Measurements from ENCODE around the gene TMPRSS7.
"Not testable (repeated sequence)": the region's sequence is repeated elsewhere in the genome, so short reads cannot be mapped to it uniquely, and the experiment has no call there.

TMPRSS7 gene

DNA sequence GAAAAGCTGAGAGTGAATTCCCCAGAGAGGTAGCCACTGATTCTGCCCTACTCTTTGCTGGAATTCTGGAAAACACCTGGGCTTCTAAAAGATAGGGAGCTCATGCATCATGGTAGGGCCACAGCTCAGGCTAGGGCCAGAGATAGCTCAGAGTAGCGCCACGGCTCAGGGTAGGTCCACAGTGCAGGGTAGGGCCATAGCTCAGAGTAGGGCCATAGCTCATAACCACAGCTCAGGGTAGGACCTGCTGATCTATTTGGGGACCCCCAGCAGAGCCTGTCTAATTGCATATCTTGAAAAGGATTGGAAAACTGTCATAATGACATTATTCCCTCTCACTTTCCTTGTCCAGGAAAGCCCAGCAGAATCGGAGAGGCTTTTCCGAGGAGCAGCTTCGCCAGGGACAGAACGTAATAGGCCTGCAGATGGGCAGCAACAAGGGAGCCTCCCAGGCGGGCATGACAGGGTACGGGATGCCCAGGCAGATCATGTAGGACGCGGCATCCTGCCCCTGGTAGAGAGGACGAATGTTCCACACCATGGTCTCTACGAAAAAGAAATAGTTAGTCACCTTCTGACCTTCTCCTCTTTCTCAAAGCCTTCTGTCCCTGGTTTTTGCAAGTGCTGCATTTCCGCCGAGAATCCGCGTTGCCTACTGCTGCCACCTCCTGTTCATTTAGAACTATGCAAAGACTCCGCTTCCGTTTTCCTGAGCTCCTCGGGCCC is 21.3 kb upstream of the TMPRSS7 start:
- DNase-seq: peak; percentile 53

DNA sequence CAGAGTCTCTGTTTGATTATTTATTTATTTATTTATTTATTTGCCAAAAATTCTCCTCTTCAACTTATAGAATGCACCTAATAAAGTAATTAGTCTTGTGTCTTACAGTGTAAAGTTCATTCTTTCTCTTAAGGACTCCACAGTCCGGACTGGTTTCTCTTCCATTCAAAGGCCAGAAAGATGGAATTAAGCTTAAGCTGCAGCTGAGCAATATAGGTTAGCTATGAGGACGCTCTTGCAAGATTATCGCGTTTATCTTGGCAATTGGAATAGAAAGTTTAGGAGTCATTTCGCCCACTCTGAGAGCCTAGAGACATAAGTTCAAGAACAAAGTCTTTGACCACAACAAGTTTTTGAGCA is 20.8 kb upstream of the TMPRSS7 start:
- no peak for DNase-seq

DNA sequence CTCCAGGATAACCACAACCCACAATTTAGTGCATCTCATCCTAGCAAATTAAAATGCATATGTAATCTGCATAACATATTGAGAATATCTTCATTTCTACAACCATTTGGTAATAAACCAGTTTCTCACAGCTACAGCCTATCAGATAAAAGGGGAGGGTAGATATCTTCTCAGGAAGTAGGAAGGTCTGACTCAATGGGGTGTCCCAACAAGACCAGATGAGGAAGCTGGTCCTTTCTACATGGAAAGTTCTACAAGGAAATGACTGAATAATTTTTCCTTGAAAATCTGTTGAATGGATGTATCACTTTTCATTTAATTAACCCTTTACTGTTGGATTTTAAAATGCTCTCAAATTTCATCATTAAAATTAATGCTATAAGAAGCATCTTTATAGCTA is 17.4 kb upstream of the TMPRSS7 start:
- no peak for DNase-seq

DNA sequence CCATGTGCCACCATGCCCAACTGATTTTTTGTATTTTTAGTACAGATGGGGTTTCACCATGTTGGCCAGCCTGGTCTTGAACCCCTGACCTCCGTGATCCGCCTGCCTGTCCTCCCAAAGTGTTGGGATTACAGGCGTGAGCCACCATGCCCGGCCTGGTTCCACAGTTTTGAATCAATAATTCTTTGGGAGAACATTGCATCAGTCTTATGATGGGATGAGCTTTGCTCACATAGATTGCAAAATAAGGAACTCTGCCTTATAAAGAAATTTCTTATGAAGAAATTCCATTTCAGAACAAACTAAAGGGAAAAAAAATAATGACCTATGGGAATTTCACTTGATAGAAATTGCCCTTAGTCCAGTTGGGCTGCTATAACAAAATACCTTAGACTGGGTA is 15.8 kb upstream of the TMPRSS7 start:
- no peak for DNase-seq

DNA sequence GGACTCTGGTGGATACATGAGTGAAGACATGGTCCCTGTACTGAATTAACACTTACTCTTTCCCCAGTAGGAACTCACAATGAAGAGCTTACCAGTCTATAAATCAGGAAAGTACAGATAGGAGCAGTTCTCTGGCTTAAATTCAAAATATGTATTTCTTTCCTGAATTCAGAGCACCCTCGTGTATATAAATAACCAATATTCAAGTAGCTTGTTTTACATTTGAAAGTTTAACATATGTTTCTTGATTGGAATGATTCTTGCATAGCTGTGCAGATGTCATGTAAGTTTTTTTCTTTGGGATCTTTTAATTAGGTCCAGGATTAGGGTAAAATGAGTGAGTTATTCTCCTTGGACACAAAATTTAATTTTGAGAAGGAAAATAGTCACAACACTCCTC is 14.8 kb upstream of the TMPRSS7 start:
- DNase-seq: no peak

DNA sequence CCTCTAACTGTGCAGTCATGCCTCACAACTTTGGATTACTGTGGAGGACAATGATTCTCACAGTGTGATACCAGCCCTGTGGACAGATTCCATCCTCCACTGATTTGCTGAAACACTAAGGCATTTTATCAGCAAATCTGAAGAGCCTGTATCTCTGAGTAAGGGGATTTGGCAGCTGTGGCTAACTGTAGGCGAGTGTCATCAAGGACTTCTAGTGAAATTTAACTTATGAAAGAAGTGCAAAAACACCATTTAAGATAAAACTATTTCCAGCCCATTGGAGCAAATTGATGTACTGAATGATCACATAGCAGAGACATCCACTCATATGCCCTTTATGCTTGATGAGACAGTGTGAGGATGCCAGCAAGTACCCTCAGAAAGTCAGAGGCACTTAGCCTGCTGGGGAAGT is 13.9 kb upstream of the TMPRSS7 start:
- no peak for DNase-seq

DNA sequence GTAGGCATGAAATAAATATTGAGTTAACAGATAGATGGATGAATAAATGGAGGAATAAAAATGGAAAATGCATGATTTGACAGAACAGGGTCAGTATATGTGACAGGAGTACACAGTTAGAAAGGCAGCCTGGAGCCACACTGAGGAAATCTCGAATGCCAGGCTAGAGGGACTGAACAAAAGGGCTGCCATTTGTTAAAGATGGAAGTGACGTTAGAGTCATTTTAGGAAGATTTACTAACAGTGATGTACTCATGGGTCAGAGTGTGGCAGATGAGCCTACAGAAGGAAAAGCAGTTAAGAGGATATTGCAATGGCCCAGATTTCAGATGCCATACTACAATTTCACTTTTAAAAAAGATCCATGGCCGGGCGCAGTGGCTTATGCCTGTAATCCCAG is 7.4 kb upstream of the TMPRSS7 start:
- no peak for DNase-seq

DNA sequence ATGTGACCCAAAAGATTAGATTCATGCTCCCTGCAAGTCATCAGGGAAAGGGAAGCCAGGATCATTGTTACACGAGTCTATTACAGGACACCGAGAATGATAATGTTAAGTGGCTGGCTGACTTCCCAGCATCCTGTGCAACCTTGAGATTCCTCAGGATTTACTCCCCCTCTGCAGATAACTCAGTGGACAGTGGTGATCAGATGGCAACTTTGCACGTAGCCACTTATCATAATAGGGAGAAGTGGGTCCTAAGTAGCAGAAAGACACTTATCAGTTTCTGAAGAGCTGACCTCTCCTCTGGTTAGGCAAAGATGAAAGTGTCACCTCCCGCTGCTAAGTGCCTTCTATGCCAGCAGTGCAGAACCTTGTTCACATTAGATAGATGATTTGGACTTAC is 6.7 kb upstream of the TMPRSS7 start:
- no peak for DNase-seq

DNA sequence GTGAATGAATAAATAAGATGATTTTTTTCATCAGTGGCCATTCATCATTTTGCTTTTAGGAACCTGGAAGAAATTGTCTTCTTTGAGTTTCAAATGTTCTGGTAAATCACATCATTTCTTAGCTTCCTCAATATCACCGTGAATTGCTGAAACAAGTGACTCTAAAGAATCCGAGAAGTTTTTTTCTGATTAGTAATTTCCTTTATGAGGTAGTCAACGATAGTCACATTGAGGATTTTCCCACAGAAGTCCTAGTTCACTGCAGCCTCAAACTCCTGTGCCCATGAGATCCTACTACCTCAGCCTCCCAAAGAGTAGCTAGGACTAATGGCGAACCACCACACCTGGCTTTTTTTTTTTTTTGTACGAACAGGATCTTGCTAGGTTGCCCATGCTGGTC is 3.6 kb upstream of the TMPRSS7 start:
- no peak for DNase-seq

DNA sequence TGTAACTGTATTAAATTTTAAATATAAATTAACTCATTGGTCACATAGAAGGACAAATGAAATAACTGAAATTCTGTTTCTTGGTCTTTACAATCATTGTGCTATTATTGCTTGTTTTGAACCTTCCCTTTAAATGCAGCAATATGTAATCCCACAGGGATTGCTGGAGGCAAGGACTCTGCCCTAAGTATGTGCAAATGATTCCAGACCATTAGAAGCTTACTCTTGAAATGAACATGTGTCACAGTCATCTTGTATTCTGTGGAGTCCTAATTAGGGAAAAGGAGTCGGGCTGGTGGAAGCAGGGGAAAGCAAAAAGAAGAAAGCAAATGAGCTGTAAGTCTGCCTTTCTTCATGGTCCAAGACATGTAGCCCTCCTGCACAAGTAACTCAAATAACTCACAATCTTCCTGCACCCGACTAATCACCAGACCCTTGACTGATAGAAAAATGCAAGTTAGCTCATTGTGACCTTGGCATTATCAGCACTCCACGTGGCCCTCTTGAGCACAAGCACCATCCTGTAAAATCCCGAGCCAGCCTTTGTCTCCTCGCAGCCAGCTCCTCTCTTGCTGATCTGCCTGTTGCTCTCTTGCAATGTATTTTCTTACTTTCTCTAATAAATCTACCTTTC is 2.3 kb upstream of the TMPRSS7 start:
- no peak for DNase-seq

DNA sequence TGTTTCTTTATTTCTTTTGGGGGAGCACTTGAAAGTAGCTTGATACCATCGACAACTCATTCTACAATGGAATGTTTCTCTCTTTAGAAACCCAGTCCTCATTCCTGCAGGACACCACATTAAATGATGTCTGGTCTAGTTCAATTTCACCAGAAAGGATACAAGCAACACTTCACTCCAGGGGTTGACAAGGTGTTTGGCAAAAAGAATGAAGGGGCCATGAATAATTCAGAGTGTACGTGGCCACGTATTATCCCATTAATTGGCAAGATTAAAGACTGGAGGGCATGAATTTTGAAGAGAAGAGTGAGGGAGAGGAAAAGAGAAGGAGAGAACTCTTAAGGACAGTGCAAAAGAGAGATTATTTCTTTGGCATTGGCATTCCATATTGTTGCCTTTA is 705 bp downstream of the TMPRSS7 start:
- DNase-seq: no peak

DNA sequence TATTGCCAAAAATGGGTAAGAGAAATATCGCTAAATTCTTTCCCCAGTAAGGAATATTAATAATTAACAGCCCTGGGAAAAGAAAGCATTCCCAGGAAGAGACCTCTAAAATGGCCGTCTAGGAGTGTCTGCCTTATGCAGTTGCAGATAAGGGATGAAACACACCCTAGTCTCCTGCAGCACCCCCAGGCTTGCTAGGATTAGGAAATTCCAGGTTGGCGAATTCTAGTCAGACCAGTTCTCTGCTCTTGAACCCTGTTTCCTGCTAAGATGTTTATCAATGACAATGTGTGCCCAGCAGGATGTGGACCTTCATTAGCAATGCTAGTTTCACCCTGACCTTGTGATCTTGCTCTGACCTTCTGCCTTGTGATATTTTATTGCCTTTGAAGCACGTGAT is 2.7 kb downstream of the TMPRSS7 start:
- DNase-seq: not testable (repeated sequence)

DNA sequence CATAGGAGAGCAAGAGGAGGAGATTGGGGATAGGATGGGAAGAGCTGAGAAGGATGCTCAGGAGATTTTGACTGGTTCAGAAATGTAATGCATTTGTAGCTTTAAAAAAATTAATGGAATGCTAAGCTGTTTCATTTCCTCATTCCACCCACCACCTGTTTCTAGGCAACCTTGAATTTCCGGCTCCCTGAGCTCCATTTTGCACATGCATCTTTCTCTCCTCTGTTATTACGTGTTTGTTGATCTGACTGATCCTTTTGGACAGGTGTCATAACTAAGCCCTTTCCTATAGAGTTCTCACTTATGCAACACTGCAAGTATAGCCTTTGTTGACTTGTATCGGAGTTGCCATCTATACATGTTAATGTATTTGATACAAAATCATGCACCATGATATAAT is 4.3 kb downstream of the TMPRSS7 start:
- no peak for DNase-seq

DNA sequence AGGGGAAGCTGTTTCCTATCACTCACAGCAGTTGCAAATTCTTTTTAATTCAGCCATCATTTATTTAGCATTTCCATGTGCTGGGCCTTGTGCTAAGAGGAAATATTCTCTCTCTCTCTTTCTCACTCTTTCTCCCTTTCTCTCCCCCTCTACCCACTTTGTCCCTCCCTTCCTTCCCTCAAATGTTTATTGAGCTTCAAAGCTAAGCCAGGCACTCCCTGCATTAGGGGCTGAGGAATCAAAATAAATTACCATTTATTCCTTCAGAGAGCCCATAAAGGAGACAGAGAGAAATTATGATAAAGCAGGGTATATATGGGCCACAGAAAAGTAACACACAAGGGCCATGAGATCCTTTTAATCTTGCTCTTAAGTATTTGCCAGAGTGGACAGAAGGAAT is 6.8 kb downstream of the TMPRSS7 start:
- no peak for DNase-seq

DNA sequence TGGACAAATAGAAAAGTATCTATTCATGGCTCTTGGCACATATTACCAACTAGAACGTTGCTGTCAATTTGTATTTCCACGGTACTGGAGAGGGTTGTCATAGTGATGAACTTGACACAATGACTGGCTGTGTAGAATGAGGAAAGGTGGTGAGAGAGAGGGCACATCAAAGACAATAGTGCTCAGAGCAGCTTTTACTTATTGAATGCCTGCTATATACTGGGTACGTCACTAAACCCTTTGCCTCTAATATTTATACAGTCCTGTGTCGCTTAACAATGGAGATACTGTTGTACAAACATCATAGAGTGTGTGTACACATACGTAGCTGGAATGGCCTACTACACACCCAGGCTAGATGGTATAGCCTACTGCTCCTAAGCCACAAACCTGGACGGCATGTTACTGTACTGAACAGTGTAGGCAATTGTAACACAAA is 8.3 kb downstream of the TMPRSS7 start:
- no peak for DNase-seq

DNA sequence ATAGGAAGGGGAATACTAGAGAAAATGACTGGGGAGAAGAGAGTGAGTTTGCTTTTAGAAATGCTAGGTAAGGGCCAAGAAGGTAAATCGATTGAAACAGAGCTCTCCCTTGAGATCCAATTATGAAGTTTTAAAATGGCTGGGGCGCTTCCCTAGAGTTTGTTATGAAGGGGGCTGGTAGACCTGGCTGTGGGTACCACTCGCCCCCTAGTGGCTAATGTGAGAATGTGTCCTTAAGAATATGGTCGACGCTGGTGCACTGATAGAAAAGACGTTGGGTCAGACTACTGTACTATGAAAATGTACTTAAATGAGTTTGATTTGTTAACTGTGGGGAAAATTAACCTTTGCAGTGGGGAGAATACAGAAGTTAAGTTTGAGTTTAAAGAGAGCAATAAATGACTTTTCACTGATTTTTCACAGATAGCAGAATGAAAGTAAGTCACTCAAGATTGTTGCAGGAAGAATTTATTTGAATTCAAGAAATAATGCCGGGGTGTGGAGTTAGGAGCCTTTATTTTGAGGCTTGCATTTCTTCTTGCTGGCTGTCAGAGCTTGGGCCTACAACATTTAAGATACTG is 9.2 kb downstream of the TMPRSS7 start:
- DNase-seq: peak; percentile 20

DNA sequence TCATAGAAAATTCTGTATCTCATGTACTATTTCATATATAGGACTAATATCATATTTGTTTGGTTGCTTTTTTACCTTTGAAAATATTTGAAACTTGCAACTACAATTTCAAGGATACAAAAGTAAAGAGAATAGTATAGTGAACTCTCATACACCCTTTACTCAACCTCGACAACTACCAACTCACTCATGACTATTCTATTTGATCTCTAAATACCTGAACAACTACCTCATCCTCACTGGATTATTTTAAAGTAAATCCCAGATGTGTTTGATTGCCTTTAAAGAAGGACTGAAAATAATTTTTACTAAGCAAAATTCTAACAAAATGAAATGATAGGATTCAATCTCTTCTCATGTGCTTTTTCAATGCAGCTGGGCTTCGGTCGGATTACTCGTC is 12.1 kb downstream of the TMPRSS7 start:
- DNase-seq: no peak

DNA sequence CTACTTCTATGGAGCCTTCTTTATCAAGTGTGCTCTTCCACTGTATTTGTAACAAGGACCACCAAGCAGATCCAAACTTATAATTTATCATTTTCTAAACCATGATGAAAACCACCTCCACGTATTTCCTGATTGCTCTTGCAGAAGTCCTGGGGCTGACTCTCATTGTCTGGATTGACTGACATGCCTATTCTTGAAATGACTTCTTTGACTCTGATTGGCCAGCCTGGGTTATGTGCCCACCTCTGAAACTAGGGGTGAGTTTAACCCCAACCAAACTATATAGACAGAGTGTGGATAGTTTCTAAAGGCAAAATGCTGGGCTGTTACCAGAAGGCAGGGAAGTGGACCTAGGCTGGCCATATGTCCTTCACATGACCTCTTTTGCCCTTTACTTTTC is 12.7 kb downstream of the TMPRSS7 start:
- DNase-seq: no peak

DNA sequence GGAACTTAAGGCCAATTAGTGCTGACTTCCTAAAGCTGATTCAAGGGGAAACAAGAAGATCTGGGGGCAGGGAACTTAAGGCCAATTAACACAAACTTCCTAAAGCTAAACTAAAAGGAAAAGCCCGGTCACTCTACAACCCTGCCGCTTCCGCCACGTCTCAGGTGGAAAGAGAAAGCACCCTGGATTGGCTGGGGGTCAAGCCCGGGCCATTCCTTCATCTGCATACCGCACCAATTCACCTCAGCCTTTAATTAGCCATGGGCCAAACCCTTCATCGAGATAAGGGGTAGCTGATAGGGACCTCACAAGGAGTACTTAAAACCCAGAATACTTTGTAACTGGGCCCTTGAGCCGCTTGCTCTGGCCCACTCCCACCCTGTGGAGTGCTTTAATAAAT is 14.4 kb downstream of the TMPRSS7 start:
- DNase-seq: no peak

DNA sequence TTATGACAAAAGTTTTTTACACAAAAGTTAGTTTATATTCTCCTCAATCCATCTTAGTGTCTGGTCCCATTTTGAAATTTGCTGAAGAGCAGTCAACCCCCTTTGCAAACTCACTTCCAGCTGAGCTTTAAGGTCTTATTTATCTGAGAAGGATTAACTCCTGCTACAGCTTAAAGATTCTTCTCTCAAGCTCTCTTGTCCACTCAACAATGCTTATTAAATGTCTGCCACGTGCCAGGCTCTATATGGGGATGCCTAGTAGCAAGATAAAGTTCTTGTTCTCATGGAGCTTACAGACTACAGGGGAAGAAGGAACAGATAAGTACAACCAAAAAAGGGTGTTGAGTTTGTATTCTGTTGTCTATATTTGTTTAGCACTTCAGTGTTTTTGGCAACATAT is 18.7 kb downstream of the TMPRSS7 start:
- no peak for DNase-seq

DNA sequence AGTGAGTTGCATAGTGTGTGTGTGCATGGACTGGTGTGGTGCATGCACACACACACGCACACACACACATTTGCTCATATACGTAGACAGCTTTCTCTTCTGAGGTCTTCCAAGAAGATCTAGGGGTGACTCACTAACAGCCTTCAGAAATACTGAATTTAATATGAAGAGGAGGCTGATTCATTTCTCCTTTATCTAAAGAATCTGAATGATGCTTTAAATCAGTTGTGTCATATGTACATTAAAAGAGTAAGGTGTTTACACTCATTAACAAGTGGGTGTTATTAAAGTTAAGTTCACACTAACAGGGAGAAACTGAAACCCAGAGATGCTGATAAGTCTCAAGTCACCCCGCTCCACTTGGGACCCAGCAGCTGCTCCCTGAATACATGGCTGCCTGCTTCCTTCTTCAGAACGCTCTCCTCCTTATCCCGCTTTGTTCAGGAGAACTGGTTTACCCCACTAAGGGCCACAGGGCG is 22.0 kb downstream of the TMPRSS7 start:
- no peak for DNase-seq

DNA sequence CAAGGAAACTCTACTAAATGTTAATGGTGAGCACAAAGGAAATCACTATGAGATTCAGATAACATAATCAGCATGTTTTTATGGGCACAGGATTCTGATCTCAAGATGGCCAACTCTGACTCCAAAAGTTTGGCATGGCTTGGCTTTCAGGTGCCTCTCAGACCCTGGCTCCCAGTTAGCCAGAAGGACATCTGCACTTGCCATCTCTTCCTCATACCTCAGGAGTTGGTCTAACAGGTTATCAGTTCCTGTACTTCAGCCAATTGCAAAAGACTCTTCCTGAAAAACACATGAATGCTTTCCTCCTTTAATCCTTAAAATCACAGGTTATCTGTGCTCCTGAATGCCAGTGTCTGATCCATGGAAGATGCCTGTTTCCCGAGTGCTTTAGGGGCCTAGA is 25.0 kb downstream of the TMPRSS7 start:
- DNase-seq: no peak

DNA sequence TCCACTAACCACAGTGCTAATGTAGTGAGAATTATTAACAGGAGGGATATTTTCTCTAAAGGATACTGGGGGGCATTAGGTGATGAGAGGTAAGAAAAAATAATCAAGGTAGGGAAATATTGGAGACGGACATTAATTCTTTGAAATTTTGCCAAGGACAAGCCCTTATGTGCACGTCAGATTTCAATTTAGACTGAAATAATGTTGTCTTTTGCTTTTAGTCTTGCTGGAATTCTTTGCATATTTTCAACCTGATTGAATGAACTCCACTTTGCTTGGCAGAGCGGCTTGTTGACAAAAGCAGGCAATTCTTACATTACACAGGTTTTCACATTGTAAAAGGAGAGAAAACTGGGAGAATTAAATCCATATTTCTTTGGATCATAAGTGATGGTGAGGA is 26.6 kb downstream of the TMPRSS7 start:
- DNase-seq: no peak

DNA sequence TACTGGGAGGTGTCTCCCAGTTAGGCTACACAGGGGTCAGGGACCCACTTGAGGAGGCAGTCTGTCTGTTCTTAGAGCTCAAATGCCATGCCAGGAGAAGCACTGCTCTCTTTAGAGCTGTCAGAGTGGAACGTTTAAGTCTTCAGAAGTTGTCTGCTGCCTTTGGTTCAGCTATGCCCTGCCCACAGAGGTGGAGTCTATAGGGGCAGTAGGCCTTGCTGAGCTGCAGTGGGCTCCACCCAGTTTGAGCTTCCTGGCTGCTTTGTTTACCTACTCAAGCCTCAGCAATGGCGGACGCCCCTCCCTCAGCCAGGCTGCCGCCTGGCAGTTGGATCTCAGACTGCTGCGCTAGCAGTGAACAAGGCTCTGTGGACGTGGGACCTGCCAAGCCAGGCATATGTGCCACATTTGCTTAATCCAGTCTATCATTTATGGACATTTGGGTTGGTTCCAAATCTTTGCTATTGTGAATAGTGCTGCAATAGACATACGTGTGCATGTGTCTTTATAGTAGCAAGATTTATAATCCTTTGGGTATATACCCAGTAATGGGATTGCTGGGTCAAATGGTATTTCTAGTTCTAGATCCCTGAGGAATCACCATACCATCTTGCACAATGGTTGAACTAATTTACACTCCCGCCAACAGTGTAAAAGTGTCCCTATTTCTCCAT is 38.0 kb downstream of the TMPRSS7 start:
- peak; percentile 26 for DNase-seq
